Ishikawa (cell line): Measurements from ENCODE around the gene SRPX2.

Experiments
- CEBPB ChIP-seq: IDR thresholded peaks from 2 replicates; pipeline ENCODE4 v1.6.1; 2012
- CREB1 ChIP-seq: IDR thresholded peaks from 2 replicates; pipeline ENCODE4 v1.6.1; 2012; ENCODE audit warnings: low read depth
- EGR1 ChIP-seq: IDR thresholded peaks from 2 replicates; pipeline ENCODE4 v1.6.1; 2012
- EP300 ChIP-seq: IDR thresholded peaks from 2 replicates; pipeline ENCODE4 v1.6.1; 2012; ENCODE audit warnings: borderline replicate concordance
- FOXM1 ChIP-seq: IDR thresholded peaks from 2 replicates; pipeline ENCODE4 v1.6.1; 2012; ENCODE audit warnings: low read depth, borderline replicate concordance
- NFIC ChIP-seq: IDR thresholded peaks from 2 replicates; pipeline ENCODE4 v1.6.1; 2012
- RAD21 ChIP-seq: IDR thresholded peaks from 2 replicates; pipeline ENCODE4 v1.6.1; 2012; ENCODE audit warnings: low read depth
- TAF1 ChIP-seq: IDR thresholded peaks from 2 replicates; pipeline ENCODE4 v1.6.1; 2012; ENCODE audit warnings: low read depth, mild to moderate bottlenecking
- TCF12 ChIP-seq: IDR thresholded peaks from 2 replicates; pipeline ENCODE4 v1.6.1; 2012; ENCODE audit warnings: low read depth
- TEAD4 ChIP-seq: IDR thresholded peaks from 2 replicates; pipeline ENCODE4 v1.6.1; 2012
- YY1 ChIP-seq: IDR thresholded peaks from 2 replicates; pipeline ENCODE4 v1.6.1; 2012; ENCODE audit warnings: low read depth
- ZBTB7A ChIP-seq: IDR thresholded peaks from 2 replicates; pipeline ENCODE4 v1.6.1; 2012; ENCODE audit warnings: low read depth
- TF ChIP-seq, protein P1 (sequence below): IDR thresholded peaks from 2 replicates; pipeline ENCODE4 v1.6.1; 2012
- TF ChIP-seq, protein P2 (sequence below): IDR thresholded peaks from 2 replicates; pipeline ENCODE4 v1.6.1; 2012; ENCODE audit warnings: low read depth, mild to moderate bottlenecking
- TF ChIP-seq, protein P3 (sequence below): IDR thresholded peaks from 2 replicates; pipeline ENCODE4 v1.6.1; 2012

The SRPX2 gene

DNA sequence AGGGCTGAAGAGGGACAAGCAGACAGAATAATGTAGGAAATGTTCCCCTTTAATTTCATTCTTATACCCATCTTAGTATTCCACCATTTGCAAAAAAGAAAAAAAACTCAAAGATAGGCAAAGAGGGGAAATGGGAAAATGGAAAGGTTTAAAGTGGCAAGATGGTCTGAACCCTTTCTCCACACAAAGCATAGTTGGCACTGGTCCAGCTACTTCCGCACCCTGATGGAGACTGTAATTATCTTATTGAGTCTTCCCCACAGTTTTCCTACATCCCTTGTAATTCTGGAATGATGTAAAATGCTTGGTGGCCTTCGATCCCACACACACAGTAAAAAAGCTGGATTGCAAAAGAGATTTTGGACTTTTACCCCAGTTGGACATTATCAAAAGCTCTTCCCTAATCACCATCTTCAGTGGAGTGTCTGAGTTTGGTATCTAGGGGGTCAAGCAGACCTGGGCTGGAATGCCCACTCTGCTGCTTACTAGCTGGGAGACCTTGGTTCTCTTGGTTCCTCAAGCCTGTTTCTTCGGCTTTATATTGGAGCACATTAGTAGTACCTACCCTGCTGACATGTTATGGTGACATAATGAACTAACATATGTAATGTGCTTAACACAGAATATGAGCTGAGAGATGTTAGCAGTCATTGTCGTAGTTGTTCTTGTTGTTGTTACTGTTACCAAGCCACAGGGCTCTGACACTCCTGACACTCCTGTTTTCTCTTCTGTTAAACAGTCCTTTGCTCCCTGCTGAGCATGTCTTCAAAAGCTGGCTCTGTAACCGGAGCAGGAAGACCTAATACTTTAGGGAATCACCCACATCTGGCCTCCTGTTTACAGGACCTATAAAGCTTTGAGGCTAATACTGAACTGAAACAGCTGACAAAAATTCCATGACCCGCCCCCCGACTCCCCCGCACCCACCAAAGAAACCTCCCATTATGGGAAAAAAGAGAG, 4.7 kb downstream of the SRPX2 start:
- no peak for TF ChIP-seq EP300

DNA sequence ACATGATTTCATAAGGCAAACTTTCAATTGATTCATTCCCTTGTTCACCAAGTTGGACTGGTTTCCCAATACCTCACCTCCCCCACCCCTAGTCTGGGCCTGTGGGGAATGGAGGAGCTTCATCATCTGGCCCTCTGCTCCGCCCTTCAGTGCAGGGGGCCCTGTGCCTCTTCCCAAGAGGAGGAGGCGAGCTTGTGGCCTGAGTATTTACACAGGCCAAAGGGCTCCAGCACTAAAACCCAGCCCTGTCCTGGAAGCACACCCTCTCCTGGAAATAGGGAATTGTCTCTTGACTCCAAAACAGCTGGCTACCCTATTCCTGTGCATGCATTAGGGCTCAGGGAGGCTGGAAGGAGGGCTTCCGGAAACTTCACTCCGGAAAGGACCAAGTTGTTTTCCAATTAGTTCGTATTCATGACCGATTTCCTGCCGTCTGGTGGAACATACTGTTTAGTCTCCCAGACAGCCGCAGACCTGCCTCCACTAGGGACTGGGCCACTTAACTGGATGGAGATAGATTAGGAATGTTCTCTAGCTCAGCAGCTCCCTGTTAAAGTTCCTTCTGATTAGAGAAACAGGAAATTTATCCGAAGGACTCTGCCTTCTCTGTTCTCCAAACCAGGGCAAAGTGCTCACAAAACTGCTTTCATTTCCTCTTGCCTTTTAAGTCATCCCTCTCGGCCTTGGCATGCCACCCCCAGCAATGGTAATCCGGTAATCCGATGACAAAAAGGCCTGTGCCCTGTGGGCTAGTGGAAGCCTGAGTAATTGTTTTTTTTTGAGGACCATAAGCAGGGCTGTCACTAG, 5.8 kb downstream of the SRPX2 start:
- TF ChIP-seq, protein P1, sequence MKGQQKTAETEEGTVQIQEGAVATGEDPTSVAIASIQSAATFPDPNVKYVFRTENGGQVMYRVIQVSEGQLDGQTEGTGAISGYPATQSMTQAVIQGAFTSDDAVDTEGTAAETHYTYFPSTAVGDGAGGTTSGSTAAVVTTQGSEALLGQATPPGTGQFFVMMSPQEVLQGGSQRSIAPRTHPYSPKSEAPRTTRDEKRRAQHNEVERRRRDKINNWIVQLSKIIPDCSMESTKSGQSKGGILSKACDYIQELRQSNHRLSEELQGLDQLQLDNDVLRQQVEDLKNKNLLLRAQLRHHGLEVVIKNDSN: no peak
- no peak for TF ChIP-seq TAF1
- TF ChIP-seq CREB1: no peak
- TF ChIP-seq CEBPB: no peak
- TF ChIP-seq NFIC: no peak
- no peak for TF ChIP-seq RAD21
- no peak for TF ChIP-seq ZBTB7A
- no peak for TF ChIP-seq EGR1
- TF ChIP-seq EP300: no peak
- TF ChIP-seq, protein P2, sequence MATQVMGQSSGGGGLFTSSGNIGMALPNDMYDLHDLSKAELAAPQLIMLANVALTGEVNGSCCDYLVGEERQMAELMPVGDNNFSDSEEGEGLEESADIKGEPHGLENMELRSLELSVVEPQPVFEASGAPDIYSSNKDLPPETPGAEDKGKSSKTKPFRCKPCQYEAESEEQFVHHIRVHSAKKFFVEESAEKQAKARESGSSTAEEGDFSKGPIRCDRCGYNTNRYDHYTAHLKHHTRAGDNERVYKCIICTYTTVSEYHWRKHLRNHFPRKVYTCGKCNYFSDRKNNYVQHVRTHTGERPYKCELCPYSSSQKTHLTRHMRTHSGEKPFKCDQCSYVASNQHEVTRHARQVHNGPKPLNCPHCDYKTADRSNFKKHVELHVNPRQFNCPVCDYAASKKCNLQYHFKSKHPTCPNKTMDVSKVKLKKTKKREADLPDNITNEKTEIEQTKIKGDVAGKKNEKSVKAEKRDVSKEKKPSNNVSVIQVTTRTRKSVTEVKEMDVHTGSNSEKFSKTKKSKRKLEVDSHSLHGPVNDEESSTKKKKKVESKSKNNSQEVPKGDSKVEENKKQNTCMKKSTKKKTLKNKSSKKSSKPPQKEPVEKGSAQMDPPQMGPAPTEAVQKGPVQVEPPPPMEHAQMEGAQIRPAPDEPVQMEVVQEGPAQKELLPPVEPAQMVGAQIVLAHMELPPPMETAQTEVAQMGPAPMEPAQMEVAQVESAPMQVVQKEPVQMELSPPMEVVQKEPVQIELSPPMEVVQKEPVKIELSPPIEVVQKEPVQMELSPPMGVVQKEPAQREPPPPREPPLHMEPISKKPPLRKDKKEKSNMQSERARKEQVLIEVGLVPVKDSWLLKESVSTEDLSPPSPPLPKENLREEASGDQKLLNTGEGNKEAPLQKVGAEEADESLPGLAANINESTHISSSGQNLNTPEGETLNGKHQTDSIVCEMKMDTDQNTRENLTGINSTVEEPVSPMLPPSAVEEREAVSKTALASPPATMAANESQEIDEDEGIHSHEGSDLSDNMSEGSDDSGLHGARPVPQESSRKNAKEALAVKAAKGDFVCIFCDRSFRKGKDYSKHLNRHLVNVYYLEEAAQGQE: no peak
- TF ChIP-seq FOXM1: no peak
- TF ChIP-seq TCF12: no peak
- no peak for TF ChIP-seq TEAD4
- TF ChIP-seq, protein P3, sequence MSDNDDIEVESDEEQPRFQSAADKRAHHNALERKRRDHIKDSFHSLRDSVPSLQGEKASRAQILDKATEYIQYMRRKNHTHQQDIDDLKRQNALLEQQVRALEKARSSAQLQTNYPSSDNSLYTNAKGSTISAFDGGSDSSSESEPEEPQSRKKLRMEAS: no peak
- TF ChIP-seq YY1: no peak

DNA sequence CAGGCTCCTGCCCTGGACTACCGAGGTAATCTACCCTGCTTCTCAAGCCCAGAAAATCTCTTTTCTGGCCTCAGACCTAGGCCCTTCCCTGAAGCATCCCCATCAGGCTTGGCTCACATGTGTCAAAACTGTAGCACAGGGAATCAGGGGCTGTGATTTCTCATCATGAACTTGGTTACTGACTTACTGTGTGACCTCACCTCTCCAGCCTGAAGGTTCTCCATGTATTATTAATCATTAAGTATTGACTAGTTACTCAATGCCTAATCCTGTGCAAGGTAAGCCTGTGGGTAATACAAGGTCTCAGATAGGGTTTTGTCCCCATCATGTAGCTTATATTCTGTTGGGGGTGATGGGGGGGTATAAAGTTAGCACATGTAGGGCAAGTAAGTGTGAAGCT, 6.8 kb downstream of the SRPX2 start:
- TF ChIP-seq TEAD4: no peak

DNA sequence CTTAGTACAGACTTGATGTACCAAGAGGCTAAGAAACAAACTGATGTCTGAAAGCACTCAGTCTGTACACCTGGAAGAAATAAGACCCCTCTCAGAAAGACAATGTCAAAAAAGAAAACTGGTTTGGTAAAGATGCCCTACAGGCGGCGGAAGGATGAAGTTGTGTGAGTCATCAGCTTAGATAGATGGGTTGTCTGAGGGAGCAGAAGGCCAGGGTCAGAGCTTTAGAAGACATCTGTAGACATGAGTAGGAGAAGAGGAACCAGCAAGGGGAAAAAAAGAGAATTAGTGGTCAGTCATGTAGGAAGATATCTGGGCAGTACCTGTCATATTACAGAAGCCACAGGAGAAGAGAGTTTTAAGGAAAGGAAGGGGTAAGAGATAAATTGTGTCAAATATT, 8.3 kb downstream of the SRPX2 start:
- TF ChIP-seq CREB1: no peak
- TF ChIP-seq NFIC: no peak
- TF ChIP-seq, protein P3: no peak
- TF ChIP-seq EGR1: no peak
- TF ChIP-seq YY1: no peak
- no peak for TF ChIP-seq ZBTB7A
- no peak for TF ChIP-seq FOXM1
- no peak for TF ChIP-seq TEAD4
- no peak for TF ChIP-seq CEBPB
- TF ChIP-seq RAD21: no peak
- TF ChIP-seq, protein P1: no peak
- TF ChIP-seq, protein P2: no peak
- TF ChIP-seq TAF1: no peak
- TF ChIP-seq EP300: no peak
- no peak for TF ChIP-seq TCF12

DNA sequence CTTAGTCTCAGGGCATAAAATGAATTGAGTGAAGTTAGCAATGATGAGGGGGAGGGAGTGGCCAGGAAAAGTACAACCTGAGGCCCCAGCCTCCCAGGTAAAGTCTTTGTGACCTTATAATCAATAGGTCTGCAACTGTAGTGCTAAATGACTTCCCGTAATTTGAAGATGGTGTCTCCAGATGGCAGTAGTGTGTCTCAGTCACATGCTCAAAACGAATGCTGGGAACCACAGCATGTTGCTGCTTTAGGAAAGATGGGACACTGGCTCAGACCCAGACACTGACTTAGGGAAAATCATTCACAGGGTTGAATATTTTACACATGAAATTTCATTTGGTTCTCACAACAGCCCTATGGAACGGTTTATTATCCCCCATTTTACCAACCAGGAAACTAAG, 10.3 kb downstream of the SRPX2 start:
- TF ChIP-seq ZBTB7A (no peak), TAF1 (no peak), EGR1 (no peak)
- TF ChIP-seq, protein P1: peak; percentile 75
